SW 1271 (cell line): ENCODE measurements around the gene CEP120.
"Not testable (repeated sequence)": the region's sequence is repeated elsewhere in the genome, so short reads cannot be mapped to it uniquely, and the experiment has no call there.

Experiments used
- DNase-seq, 2 experiments: peaks; one replicate each; lab custom pipeline; 2025; lab: John Stamatoyannopoulos, UW

The CEP120 gene

DNA sequence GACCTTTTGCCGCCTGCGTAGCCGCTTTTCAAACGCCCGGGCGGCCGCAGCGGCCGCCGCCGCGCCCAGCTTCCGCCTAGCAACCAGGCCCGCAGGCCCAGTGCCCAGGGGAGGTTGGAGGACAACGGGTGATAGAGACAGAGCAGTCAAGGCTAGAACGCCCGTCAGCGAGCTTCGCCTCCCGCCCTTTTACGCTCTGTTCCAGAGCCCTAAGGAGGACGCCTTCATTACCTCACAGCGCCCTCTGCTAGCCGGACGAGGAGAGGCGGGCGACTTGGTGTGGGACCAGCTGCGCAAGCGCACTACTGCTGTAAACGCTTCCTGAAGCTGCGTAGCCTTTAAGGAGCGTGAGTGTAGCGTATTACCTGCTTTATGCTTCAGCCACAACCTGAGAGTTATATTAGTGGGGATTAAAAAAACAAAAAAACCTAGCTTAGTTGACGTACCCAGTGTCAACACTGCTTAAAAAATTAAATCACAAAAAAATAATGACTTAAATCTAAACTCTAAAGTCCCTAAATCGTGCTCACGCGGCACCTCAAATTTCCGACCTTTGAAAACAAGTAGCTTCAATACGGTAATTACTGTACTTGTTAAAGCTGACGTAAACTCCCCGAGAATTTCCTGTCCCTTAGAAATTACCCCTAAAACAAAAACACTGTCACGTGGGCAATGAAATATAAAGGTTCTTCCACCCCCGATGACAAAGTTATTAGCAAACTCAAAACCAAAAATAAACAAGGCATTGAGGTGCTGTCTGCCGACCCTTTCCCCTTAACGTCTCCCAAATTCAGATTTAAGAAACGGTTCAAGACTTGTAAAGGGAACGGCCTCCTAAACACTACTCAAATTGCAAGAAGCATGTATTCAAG, at the start of gene CEP120:
CEP120 (minus strand) TSS at position 126 of the 872 bp plus-strand sequence. CDS start 405 bp downstream, outside the sequence.
- DNase-seq = peak; percentile 99 to 100

- DNase-seq = no peak
These were observed 49.1 kb upstream of the CEP120 start for GRCh38 chr5:123472150-123472924.

DNA sequence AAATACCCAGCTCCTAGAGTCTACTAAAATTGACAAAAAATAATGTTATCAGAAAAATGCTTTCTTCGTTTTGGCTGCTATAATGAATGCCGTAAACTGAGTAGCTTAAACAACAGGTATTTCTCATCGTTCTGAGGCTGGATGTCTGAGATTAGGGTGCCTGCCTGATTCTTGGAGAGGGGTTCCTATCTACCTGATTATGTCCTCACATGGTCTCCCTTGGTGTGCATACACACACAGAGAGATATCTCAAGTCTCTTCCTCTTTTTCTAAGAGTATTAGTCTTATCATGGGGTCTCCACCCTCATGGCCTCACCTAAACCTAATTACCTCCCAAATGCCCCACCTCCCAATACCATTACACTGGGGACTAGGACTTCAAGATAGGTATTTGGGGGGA, 48.2 kb upstream of the CEP120 start:
- no peak for DNase-seq

DNA sequence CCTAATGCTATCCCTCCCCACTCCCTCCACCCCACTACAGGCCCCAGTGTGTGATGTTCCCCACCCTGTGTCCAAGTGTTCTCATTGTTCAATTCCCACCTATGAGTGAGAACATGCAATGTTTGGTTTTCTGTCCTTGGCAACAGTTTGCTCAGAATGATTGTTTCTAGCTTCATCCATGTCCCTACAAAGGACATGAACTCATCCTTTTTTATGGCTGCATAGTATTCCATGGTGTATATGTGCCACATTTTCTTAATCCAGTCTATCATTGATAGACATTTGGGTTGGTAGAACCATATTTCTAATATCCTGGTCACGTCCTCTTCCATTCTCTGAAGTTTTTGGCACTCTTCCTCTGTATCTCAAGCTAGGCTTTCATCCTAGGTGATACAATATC, 43.6 kb upstream of the CEP120 start:
- DNase-seq = not testable (repeated sequence)

- no peak for DNase-seq
These were observed 37.1 kb upstream of the CEP120 start for GRCh38 chr5:123460296-123460729.

DNA sequence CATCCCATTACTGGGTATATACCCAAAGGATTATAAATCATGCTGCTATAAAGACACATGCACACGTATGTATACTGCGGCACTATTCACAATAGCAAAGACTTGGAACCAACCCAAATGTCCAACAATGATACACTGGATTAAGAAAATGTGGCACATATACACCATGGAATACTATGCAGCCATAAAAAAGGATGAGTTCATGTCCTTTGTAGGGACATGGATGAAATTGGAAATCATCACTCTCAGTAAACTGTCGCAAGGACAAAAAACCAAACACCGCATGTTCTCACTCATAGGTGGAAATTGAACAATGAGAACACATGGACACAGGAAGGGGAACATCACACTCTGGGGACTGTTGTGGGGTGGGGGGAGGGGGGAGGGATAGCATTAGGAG, 35.8 kb upstream of the CEP120 start:
- DNase-seq = not testable (repeated sequence)

GRCh38 chr5:123456242-123456641, 33.0 kb upstream of the CEP120 start:
- no peak for DNase-seq

DNA sequence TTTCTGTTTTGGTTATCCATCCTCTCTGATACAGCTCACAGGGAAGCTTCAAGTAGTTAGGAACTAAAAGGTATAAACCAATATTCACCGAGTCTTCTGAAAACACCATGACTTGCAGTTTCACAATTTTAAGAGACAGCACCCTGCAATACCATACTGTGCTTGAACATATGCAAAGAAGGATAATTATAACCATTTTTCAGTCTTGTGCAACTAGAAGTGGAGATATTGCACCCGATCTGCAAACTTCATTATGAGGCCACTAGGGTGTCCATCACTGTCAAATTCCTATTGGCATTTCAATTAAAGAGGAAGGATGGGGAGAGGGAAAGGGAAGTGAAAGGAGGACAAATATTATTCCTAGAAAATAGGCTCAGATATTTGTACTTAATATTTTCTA, 32.4 kb upstream of the CEP120 start:
- DNase-seq = no peak

DNA sequence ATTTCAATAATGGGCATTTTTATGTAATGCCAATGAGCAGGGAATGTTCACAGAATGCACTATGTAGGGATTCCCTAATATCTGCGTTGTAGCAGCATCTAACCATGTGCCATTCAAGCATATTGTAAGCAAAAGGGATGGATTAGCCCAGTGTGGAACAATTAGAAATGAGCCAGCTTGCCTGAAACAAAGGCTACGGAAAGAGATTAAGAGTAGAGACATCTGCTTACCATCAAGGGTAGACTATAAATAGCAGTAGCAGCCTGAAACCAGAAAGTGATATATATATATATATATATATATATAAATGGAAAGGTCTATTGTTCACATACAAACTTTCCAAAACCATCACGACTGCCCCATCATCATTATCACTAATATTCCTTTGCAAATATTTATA, 31.9 kb upstream of the CEP120 start:
- no peak for DNase-seq

GRCh38 chr5:123454259-123454911, 31.2 kb upstream of the CEP120 start:
- no peak for DNase-seq

DNA sequence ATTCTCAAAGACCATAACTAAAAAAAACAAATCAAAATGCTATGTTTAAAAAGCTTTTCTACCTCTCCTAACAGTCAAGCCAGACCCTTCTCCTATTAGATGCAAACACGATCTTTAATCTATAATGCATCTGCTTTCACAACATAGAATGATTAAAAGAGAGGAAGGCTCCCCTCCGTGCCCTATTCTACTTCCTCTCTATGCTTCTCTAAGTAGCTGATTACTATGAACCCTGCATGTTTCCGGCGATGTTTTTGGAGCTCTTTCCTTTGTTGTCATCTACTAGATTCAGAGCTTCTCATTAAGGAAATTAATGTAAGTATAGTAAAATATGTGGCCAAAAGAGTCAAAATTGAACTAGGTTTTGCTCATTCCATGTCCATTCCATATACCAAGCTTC, 29.2 kb upstream of the CEP120 start:
- no peak for DNase-seq

- no peak for DNase-seq
These were observed 27.8 kb upstream of the CEP120 start for GRCh38 chr5:123451047-123451446.

GRCh38 chr5:123450640-123451039, 27.4 kb upstream of the CEP120 start:
- DNase-seq = no peak

DNA sequence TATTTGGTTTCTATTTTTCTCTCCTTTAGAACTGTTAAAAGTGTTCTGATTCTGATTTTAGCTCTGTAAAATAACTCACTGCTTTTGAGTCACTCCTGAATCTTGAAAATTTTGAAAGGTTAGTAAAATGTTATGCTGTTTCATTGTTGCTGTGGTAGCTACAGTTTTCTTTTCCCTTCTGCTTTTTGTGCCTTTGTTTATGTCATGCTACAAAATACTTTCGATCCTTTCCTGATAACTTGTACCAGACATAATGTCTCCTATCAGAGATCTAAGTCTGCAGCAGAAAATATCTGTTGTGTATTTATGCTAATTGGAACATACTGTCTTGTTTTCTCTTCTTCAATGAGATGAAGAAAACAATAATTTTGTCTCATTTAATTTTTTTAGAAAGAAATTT, 26.9 kb upstream of the CEP120 start:
- no peak for DNase-seq

DNA sequence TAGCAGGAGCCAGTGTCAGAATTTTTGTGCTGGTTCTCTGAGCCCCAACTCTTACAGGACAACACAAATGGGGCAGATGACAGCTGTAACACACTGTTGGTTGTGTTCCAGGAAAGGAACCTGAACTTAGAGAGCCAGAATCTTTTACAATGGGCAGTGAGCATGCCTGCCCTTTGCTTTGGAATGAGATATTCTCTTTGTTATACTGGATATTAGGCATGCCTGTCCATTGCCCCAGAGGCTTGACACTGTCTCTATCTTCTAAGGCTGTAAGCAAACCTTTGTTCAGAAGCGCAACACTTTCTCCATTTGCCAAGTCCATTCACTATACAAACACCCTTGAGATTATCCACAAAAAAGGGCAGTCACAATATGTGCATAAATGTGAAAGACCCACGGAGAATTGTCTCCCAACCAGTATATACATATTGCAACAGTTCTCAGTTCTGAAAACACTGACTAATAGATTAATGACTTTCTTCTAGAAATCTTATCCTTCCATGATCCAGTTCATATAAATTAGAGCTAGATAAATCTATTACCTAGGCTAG, 26.3 kb upstream of the CEP120 start:
- DNase-seq = no peak

- no peak for DNase-seq
These were observed 25.5 kb upstream of the CEP120 start for GRCh38 chr5:123448743-123449142.

- DNase-seq = no peak
These were observed 24.9 kb upstream of the CEP120 start for GRCh38 chr5:123448017-123448617.

- DNase-seq = no peak
These were observed 20.8 kb upstream of the CEP120 start for GRCh38 chr5:123444016-123444415.

GRCh38 chr5:123441408-123441807, 18.2 kb upstream of the CEP120 start:
- no peak for DNase-seq

GRCh38 chr5:123440456-123441181, 17.4 kb upstream of the CEP120 start:
- DNase-seq = no peak

DNA sequence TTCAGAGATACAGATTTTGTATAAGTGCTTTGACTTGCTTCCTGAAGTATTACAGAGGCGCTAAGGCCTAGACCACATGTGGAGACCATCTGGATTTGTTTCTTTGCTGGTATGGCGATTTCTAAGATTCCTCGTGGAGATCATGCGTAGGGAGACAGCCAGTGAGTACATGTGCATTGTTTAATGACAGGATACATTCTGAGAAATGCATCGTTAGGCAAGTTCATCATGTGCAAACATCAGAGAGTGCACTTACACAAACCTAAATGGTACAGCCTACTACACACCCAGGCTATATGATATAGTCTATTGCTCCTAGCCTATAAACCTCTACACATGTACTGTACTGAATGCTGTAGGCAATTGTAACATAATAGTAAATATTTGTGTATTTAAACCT, 16.5 kb upstream of the CEP120 start:
- DNase-seq = no peak
